ENCODE results near the gene OLFML2A.

OLFML2A gene

GRCh38 chr9:124853605-124854143 is 76.7 kb downstream of the OLFML2A start:
- Histone ChIP-seq H3K4me3 (ENCODE audit: low read depth in 1 of 2, low read length in 2 of 2) (peak overlapping the region in 1 of 2 donors; percentile 36), H3K27me3 (ENCODE audit: control insufficient read depth in 1 of 2, insufficient read depth in 2 of 2, low read length in 2 of 2) (no peaks in the 10 kb centered on the region), H3K9ac (ENCODE audit: low read length) (no peak overlapping the region), H3K9me3 (ENCODE audit: low read length) (no peaks in the 10 kb centered on the region), H3K4me1 (ENCODE audit: insufficient read depth, low read length) (peaks cover 12% of the 10 kb centered on the region), H3K36me3 (ENCODE audit: insufficient read depth, low read length) (peaks cover 19% of the 10 kb centered on the region), H3K27ac (ENCODE audit: low read depth, low read length) (peak overlapping the region; percentile 52)

- Histone ChIP-seq H3K9ac (ENCODE audit: low read length) (no peak overlapping the region), H3K9me3 (ENCODE audit: low read length) (no peaks in the 10 kb centered on the region), H3K27me3 (ENCODE audit: control insufficient read depth in 1 of 2, insufficient read depth in 2 of 2, low read length in 2 of 2) (no peaks in the 10 kb centered on the region), H3K4me3 (ENCODE audit: low read depth in 1 of 2, low read length in 2 of 2) (no peak overlapping the region), H3K4me1 (ENCODE audit: insufficient read depth, low read length) (peaks cover 12% of the 10 kb centered on the region), H3K36me3 (ENCODE audit: insufficient read depth, low read length) (peaks cover 24% of the 10 kb centered on the region), H3K27ac (ENCODE audit: low read depth, low read length) (no peak overlapping the region)
Measured at GRCh38 chr9:124854161-124854560, 77.2 kb downstream of the OLFML2A start.

- peaks cover 31% of the 10 kb centered on the region for H3K36me3 ChIP-seq (ENCODE audit: insufficient read depth, low read length)
- H3K4me1 ChIP-seq (ENCODE audit: insufficient read depth, low read length) = peaks cover 13% of the 10 kb centered on the region
- H3K9ac ChIP-seq (ENCODE audit: low read length) = no peak overlapping the region
- no peaks in the 10 kb centered on the region for H3K27me3 ChIP-seq (ENCODE audit: control insufficient read depth in 1 of 2, insufficient read depth in 2 of 2, low read length in 2 of 2)
- H3K4me3 ChIP-seq (ENCODE audit: low read depth in 1 of 2, low read length in 2 of 2) = no peak overlapping the region
- no peaks in the 10 kb centered on the region for H3K9me3 ChIP-seq (ENCODE audit: low read length)
- H3K27ac ChIP-seq (ENCODE audit: low read depth, low read length) = no peak overlapping the region
Measured at GRCh38 chr9:124854822-124855221, 77.9 kb downstream of the OLFML2A start.

- no peaks in the 10 kb centered on the region for H3K9me3 ChIP-seq (ENCODE audit: low read length)
- H3K27me3 ChIP-seq (ENCODE audit: control insufficient read depth in 1 of 2, insufficient read depth in 2 of 2, low read length in 2 of 2) = no peaks in the 10 kb centered on the region
- no peak overlapping the region for H3K9ac ChIP-seq (ENCODE audit: low read length)
- H3K27ac ChIP-seq (ENCODE audit: low read depth, low read length) = no peak overlapping the region
- peaks cover 37% of the 10 kb centered on the region for H3K36me3 ChIP-seq (ENCODE audit: insufficient read depth, low read length)
- H3K4me1 ChIP-seq (ENCODE audit: insufficient read depth, low read length) = peaks cover 20% of the 10 kb centered on the region
- H3K4me3 ChIP-seq (ENCODE audit: low read depth in 1 of 2, low read length in 2 of 2) = no peak overlapping the region
Measured at GRCh38 chr9:124855566-124855943, 78.6 kb downstream of the OLFML2A start.

- Histone ChIP-seq H3K9ac (ENCODE audit: low read length) (no peak overlapping the region), H3K4me1 (ENCODE audit: insufficient read depth, low read length) (peaks cover 26% of the 10 kb centered on the region), H3K36me3 (ENCODE audit: insufficient read depth, low read length) (peaks cover 37% of the 10 kb centered on the region), H3K27ac (ENCODE audit: low read depth, low read length) (no peak overlapping the region), H3K9me3 (ENCODE audit: low read length) (no peaks in the 10 kb centered on the region), H3K4me3 (ENCODE audit: low read depth in 1 of 2, low read length in 2 of 2) (no peak overlapping the region), H3K27me3 (ENCODE audit: control insufficient read depth in 1 of 2, insufficient read depth in 2 of 2, low read length in 2 of 2) (no peaks in the 10 kb centered on the region)
Measured at GRCh38 chr9:124855944-124856765, 79.2 kb downstream of the OLFML2A start.

- no peak overlapping the region for H3K27ac ChIP-seq (ENCODE audit: low read depth, low read length)
- H3K9me3 ChIP-seq (ENCODE audit: low read length) = no peaks in the 10 kb centered on the region
- H3K4me1 ChIP-seq (ENCODE audit: insufficient read depth, low read length) = peaks cover 22% of the 10 kb centered on the region
- H3K9ac ChIP-seq (ENCODE audit: low read length) = no peak overlapping the region
- H3K4me3 ChIP-seq (ENCODE audit: low read depth in 1 of 2, low read length in 2 of 2) = no peak overlapping the region
- H3K27me3 ChIP-seq (ENCODE audit: control insufficient read depth in 1 of 2, insufficient read depth in 2 of 2, low read length in 2 of 2) = no peaks in the 10 kb centered on the region
- H3K36me3 ChIP-seq (ENCODE audit: insufficient read depth, low read length) = peaks cover 37% of the 10 kb centered on the region
Measured at GRCh38 chr9:124857533-124858162, 80.7 kb downstream of the OLFML2A start.

GRCh38 chr9:124858330-124859046 is 81.6 kb downstream of the OLFML2A start:
- Histone ChIP-seq H3K27ac (ENCODE audit: low read depth, low read length) (no peak overlapping the region), H3K4me3 (ENCODE audit: low read depth in 1 of 2, low read length in 2 of 2) (no peak overlapping the region), H3K9ac (ENCODE audit: low read length) (peak overlapping the region; percentile 13), H3K9me3 (ENCODE audit: low read length) (no peaks in the 10 kb centered on the region), H3K27me3 (ENCODE audit: control insufficient read depth in 1 of 2, insufficient read depth in 2 of 2, low read length in 2 of 2) (no peaks in the 10 kb centered on the region), H3K4me1 (ENCODE audit: insufficient read depth, low read length) (peaks cover 18% of the 10 kb centered on the region), H3K36me3 (ENCODE audit: insufficient read depth, low read length) (peaks cover 37% of the 10 kb centered on the region)

- Histone ChIP-seq H3K9me3 (ENCODE audit: low read length) (no peaks in the 10 kb centered on the region), H3K9ac (ENCODE audit: low read length) (peak overlapping the region; percentile 18), H3K27ac (ENCODE audit: low read depth, low read length) (peak overlapping the region; percentile 17), H3K36me3 (ENCODE audit: insufficient read depth, low read length) (peaks cover 37% of the 10 kb centered on the region), H3K4me3 (ENCODE audit: low read depth in 1 of 2, low read length in 2 of 2) (no peak overlapping the region), H3K27me3 (ENCODE audit: control insufficient read depth in 1 of 2, insufficient read depth in 2 of 2, low read length in 2 of 2) (no peaks in the 10 kb centered on the region), H3K4me1 (ENCODE audit: insufficient read depth, low read length) (peaks cover 15% of the 10 kb centered on the region)
Measured at GRCh38 chr9:124859803-124860581, 83.1 kb downstream of the OLFML2A start.

- Histone ChIP-seq H3K9ac (ENCODE audit: low read length) (peak overlapping the region; percentile 18), H3K27me3 (ENCODE audit: control insufficient read depth in 1 of 2, insufficient read depth in 2 of 2, low read length in 2 of 2) (no peaks in the 10 kb centered on the region), H3K36me3 (ENCODE audit: insufficient read depth, low read length) (peaks cover 37% of the 10 kb centered on the region), H3K4me1 (ENCODE audit: insufficient read depth, low read length) (peaks cover 15% of the 10 kb centered on the region), H3K27ac (ENCODE audit: low read depth, low read length) (peak overlapping the region; percentile 74), H3K9me3 (ENCODE audit: low read length) (no peaks in the 10 kb centered on the region), H3K4me3 (ENCODE audit: low read depth in 1 of 2, low read length in 2 of 2) (peak overlapping the region; percentile 84 to 93)
Measured at GRCh38 chr9:124860582-124861341, 83.8 kb downstream of the OLFML2A start.
